ENCODE results near the gene LCOR. TPM values are rescaled to one million over a fixed set of nuclear protein-coding genes. Genes with fewer than 3 reads are reported as not detected.
"Not testable (repeated sequence)": the region's sequence is repeated elsewhere in the genome, so short reads cannot be mapped to it uniquely, and the experiment has no call there.

The LCOR gene
- total RNA-seq, 6 experiments from 2014 or later = 26.5 to 32.6 (median 29.3) TPM

DNA sequence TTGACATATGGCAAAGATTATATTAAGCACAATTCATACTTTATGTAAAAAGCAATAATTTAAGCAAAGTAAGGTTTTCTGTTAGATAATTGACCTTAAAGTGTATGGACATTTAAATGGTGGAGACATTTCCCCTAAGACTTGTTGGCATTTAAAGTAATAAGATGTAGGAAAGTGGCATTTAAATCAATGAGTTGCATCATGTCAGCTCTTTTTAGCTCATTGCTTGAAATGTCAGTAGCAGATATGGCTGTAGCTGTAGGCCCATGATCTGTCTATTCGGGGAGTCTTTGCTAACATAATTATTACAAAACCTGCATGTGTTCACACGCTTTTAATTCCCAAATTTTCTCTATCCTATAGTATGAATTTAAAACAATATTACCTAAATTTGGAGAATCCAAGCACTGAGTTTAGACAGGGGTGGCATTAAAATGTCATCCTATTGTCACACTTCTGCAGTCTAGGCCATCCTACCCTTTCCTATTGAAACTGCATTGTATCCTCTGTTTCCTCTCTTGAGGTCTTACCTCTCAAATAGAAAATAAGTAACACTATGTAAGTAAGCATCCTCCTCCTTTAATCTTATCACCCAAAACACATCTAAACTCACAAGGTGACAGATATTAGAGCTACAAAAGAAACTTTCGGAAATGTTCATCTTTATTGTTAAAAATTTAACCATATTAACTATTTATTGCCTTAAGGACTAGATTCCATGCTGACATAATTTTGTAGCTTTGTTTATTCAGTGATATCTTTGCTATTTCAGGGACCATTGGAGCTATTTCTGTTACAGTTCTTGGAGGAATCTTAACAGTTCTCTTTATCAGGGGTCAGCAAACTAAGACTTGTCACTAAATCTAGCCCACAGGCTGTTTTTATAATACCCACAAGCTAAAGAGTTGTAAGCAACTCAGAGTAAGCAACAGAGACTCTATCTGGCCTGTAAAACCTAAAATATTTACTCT lies 91.2 kb downstream of the LCOR start:
- H3K27ac Mint-ChIP-seq = no peak overlapping the region

DNA sequence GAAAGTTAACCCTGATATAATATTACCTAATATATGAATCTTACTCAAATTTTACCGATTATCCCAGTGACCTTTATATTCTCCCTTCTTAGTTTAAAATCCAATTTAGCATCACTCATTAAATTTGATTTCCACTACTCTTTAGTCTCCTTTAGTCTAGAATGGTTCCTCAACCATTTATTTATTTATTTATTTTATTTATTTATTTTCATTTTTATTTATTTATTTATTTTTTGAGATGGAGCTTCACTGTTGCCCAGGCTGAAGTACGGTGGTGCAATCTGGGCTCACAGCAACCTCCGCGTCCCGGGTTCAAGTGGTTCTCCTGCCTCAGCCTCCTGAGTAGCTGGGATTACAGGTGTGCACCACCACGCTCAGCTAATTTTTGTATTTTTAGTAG lies 92.8 kb downstream of the LCOR start:
- Mint-ChIP-seq H3K9me3 (no peaks in the 10 kb centered on the region), H3K27me3 (ENCODE audit: insufficient read depth) (no peaks in the 10 kb centered on the region), H3K4me1 (ENCODE audit: low read depth) (peaks cover 8% of the 10 kb centered on the region), H3K36me3 (ENCODE audit: low read depth) (peaks cover 28% of the 10 kb centered on the region), H3K4me3 (no peak overlapping the region), H3K27ac (no peak overlapping the region)
- TF ChIP-seq, protein P1, sequence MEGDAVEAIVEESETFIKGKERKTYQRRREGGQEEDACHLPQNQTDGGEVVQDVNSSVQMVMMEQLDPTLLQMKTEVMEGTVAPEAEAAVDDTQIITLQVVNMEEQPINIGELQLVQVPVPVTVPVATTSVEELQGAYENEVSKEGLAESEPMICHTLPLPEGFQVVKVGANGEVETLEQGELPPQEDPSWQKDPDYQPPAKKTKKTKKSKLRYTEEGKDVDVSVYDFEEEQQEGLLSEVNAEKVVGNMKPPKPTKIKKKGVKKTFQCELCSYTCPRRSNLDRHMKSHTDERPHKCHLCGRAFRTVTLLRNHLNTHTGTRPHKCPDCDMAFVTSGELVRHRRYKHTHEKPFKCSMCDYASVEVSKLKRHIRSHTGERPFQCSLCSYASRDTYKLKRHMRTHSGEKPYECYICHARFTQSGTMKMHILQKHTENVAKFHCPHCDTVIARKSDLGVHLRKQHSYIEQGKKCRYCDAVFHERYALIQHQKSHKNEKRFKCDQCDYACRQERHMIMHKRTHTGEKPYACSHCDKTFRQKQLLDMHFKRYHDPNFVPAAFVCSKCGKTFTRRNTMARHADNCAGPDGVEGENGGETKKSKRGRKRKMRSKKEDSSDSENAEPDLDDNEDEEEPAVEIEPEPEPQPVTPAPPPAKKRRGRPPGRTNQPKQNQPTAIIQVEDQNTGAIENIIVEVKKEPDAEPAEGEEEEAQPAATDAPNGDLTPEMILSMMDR (IDR thresholded peaks at IDR 0.05) = no peak
- DNase-seq = no peak

More for the DNA sequence above, 91.2 kb downstream of the LCOR start:
- no peak overlapping the region for H3K4me3 Mint-ChIP-seq
- peaks cover 8% of the 10 kb centered on the region for H3K4me1 Mint-ChIP-seq (ENCODE audit: low read depth)
- no peaks in the 10 kb centered on the region for H3K27me3 Mint-ChIP-seq (ENCODE audit: insufficient read depth)
- H3K9me3 Mint-ChIP-seq = no peaks in the 10 kb centered on the region
- H3K36me3 Mint-ChIP-seq (ENCODE audit: low read depth) = peaks cover 14% of the 10 kb centered on the region
- no peak for DNase-seq
- TF ChIP-seq, protein P1 (IDR thresholded peaks at IDR 0.05) = no peak

DNA sequence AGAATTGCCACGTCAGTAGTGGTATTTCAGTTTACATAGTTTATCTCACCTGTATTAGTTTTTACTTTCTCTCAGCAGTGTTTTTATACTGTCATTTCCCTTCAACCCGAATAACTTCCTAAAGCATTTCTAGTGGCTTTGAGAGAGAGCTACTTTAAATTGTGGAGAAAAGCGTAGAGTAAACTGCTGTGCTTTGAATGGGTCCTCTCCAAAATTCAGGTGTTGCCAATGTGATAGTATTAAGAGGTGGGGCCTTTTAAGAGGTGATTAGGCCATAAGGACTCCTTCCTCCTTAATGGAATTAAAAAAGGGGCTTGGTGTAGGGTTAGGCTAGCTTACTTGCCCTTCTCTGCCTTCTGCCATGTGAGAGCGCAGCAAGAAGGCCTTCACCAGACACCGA lies 98.4 kb downstream of the LCOR start:
- H3K27me3 Mint-ChIP-seq (ENCODE audit: insufficient read depth) = no peaks in the 10 kb centered on the region
- no peaks in the 10 kb centered on the region for H3K9me3 Mint-ChIP-seq
- no peaks in the 10 kb centered on the region; the same call in 1 of the 2 replicates for H3K4me1 Mint-ChIP-seq (ENCODE audit: low read depth)
- TF ChIP-seq, protein P1 (IDR thresholded peaks at IDR 0.05) = no peak
- H3K36me3 Mint-ChIP-seq (ENCODE audit: low read depth) = peaks cover 19% of the 10 kb centered on the region
- H3K27ac Mint-ChIP-seq = no peak overlapping the region
- no peak overlapping the region for H3K4me3 Mint-ChIP-seq
- no peak for DNase-seq

DNA sequence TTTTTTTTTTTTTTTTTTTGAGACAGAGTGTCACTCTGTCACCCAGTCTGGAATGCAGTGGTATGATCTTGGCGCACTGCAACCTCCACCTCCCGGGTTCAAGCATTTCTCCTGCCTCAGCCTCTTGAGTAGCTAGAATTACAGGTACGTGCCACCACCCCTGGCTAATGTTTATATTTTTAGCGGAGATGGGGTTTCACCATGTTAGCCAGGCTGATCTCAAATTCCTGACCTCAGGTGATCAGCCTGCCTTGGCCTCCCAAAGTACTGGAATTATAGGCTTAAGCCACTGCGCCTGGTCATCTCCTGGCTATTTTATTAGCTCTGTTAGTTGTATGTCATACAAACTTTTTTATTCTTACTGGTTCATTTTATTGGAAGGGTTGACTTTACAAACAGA lies 103.0 kb downstream of the LCOR start:
- H3K4me1 Mint-ChIP-seq (ENCODE audit: low read depth) = no peaks in the 10 kb centered on the region
- H3K36me3 Mint-ChIP-seq (ENCODE audit: low read depth) = peaks cover 11% of the 10 kb centered on the region
- no peak for DNase-seq
- no peaks in the 10 kb centered on the region for H3K9me3 Mint-ChIP-seq
- TF ChIP-seq, protein P1 (IDR thresholded peaks at IDR 0.05) = no peak
- no peak overlapping the region for H3K4me3 Mint-ChIP-seq
- H3K27ac Mint-ChIP-seq = no peak overlapping the region
- H3K27me3 Mint-ChIP-seq (ENCODE audit: insufficient read depth) = no peaks in the 10 kb centered on the region

DNA sequence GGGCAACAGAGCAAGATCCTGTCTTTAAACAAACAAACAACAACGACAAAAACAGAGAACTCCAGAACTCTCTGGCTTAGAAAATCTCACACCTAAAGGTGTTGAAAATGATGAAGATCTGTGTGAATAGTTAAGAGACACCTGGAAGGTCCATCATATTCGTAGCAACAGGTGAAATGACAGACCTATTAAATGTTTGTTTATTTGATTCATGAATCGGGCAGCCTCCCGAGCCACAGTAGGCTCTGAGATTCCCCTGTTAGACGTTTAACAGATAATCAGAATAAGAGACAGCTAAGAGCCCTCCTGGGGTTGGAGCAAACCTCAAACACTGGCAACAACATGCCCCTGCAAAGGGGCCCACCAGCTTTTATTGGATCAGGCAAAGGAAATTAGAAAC lies 103.7 kb downstream of the LCOR start:
- Mint-ChIP-seq H3K27me3 (ENCODE audit: insufficient read depth) (no peaks in the 10 kb centered on the region), H3K4me3 (no peak overlapping the region), H3K4me1 (ENCODE audit: low read depth) (no peaks in the 10 kb centered on the region), H3K9me3 (no peaks in the 10 kb centered on the region), H3K27ac (no peak overlapping the region), H3K36me3 (ENCODE audit: low read depth) (peaks cover 11% of the 10 kb centered on the region)
- no peak for DNase-seq
- TF ChIP-seq, protein P1 (IDR thresholded peaks at IDR 0.05) = no peak

DNA sequence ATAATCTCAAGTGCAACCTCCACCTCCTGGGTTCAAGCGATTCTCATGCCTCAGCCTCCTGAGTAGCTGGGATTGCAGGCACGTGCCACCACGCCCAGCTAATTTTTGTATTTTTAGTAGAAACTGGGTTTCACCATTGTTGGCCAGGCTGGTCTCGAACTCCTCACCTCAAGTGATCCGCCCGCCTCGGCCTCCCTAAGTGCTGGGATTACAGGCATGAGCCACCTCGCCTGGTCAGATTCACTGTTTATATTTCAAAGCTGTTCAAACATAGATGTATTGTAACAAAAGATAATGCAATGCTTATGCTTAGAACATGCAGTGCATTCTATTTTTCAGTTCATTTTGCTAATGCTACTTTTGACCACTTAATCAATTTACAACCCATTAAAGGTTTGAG lies 111.1 kb downstream of the LCOR start:
- not testable (repeated sequence) for H3K27ac Mint-ChIP-seq; H3K27me3 Mint-ChIP-seq (ENCODE audit: insufficient read depth); H3K9me3 Mint-ChIP-seq; H3K36me3 Mint-ChIP-seq (ENCODE audit: low read depth); DNase-seq; H3K4me3 Mint-ChIP-seq; H3K4me1 Mint-ChIP-seq (ENCODE audit: low read depth)

Data from HFFc6 (cell line).